NOMO-1 treated with dmso at 0.1 percent for 144 hours (cell line): ENCODE measurements around the gene SGK1.
"Not testable (repeated sequence)": the region's sequence is repeated elsewhere in the genome, so short reads cannot be mapped to it uniquely, and the experiment has no call there.

ENCODE experiments used
- DNase-seq: peaks from one replicate; lab custom pipeline; 2025; ENCODE audit not compliant: unreplicated experiment; lab: John Stamatoyannopoulos, UW

The SGK1 gene

DNA sequence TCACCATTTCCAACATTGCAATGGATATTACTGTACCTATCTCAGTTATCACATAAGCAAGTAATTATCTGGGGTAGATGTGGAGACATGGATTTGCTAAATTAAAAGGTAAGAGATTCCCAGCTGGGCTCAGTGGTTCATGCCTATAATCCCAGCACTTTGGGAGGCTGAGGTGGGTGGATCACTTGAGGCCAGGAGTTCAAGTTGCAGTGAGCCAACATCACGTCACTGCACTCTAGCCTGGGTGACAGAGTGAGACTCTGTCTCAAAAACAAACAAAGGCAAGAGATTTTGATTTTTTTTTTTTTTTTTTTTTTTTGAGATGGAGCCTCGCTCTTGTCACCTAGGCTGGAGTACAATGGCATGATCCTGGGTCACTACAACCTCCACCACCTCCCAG, 62.6 kb downstream of the SGK1 start:
- DNase-seq = not testable (repeated sequence)

DNA sequence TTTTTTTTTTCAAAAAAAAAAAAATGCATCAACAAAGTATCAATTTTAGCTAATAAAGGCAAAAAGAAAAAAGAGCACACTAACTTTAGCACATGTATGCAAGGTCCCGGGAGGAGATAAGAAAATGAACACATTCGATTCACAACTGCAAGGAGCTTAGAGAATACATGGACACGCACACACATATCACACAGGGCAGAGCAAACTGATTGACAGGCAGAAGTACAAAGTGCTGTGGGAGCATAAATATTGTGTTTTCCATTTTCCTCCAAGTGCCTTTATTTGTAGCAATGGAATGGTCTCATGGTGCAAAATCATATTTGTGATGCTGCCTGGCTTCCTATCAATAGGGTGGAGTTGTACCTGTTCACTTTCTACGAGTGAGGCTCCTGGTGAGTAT, 63.8 kb downstream of the SGK1 start:
- no peak for DNase-seq

DNA sequence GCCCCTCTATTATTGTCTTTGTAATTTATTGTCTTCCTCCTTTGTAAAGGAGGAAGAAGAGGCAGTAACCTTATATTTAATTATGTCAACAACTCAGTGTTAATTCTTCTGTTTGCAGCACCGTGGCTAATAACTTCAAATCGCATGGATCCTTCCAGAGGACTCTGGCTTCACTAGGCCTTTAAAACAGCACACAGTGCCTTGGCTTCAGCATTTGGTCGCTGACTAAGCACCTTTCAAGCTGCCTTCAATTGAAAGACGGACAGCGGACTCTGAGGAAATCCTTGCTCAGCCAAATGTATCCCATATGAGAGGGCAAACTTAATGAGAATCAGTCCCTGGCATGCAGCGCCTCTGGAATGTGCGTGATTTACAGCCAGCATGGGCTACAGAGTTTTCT, 64.2 kb downstream of the SGK1 start:
- no peak for DNase-seq

DNA sequence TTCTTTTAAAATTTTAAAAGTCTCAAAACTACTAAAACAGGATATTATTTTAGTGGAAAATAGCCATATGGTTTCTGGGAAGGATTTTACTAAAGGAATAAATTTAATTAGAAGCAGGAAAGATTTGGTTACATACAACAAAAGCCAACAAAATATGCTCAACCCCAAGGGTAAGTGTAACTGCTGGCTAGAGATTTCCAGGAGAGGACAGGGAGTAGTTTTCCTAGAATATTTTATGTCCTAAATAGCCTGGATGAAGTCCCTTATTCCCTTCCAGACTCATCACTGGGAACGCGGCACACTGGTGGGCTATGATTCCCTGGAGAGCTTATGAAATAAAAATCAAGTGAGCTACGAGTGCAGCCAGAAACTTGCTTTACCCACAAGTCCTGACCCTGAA, 66.6 kb downstream of the SGK1 start:
- no peak for DNase-seq

DNA sequence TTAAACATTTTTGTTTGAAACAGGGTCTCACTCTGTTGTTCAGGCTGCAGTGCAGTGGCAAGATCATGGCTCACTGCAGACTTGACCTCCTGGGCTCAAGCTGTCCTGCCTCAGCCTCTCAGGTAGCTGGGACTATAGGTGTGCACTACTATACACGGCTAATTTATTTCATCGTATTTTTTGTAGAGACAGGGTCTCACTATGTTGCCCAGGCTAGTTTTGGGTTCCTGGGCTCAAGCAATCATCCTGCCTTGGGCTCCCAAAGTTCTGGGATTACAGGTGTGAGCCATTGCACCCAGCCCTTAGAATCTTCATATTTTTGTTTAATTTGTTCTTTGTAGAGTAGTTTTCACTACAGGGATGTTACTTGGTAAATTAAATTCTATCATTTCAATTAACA, 67.1 kb downstream of the SGK1 start:
- no peak for DNase-seq

DNA sequence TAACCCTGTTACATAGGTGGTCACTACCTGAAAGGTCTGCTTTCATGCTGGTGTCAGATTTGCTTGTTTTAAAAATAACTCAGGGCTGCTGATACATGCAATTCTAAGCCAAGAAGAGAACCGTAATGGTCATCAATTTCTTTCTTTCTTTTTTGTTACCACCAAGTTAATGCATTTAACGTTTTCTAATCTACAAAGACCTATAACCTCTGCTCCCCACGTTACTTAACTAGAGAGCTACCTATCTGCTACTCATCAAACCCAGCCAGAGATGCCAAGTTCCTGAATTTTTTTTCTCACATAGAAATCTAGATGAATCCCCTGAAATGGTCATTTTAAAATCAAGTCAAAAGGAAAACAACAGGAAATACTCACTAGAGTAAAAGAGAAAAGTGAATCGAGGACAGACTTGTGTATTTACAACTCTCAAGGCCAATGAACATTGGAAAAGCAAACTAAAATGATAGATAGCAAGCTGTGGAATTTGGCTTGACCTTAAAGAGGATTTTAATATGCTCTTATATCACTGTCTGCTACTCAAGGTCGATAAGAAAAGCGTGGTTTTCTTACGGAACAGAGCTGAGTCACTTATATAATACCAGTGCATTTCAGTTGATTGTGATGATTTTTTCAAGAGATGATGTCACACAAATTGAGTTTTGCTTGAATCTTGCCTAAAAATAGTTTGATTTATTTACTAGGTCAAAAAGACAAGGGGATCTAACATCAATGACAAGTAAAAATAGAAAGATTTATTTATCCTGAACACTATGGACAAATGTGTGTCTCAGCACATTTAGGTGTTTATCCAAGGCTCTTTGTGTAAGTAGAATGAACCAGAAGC, 67.9 kb downstream of the SGK1 start:
- DNase-seq = no peak

DNA sequence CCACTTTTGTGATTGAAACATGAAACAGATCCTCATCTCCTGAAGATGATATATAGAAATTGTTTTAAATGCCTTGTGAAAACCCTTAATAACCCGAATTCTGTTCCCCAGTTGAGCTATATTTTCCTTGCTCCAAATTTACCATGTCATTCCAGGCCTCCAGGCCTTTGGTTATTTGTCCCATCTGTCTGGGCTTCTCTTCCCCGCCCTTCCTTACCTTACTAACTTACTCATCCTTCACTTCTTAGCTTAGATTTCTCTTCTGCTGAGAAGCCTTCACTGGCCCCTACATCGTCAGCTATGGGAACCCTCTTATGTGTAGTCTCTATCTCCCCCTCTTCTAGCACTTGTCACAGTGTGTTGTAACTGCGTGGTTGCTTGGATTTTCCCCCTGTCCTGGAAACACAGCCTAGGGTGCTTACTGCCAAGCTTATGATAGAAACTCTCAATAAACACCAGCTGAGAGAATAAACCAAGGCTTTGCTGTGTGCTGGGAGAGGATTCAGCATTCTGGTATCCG, 68.6 kb downstream of the SGK1 start:
- no peak for DNase-seq

DNA sequence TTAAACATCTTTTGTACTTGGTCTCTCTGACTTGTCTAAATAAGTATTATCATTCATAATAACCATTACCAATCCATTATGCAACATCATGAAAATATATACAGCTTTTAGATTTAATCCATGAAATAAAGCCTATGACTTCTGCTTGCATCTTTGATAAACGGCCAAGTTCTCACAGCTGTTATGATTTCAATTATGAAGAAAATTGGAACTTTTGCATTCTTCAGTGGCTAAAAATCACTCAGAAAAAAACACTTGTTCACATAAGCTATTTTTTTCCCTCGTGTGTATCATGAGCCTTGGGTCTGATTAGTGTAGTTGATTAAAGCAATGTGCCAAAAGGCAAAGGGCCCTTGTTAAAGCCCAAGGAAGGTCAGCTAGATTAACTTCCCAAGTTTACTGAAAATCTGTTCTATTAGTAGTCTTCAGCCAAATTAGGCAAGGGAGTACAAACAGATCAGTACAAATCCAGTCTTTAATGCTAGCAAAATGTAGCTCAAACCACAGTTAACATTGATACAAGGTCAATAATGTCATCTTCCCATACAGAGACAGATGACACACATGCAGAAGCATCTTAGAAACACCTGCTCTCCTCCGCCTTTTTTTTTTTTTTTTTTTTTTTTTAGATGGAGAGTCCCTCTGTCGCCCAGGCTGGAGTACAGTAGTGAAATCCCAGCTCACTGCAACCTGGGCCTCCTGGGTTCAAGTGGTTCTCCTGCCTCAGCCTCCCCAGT, 69.9 kb downstream of the SGK1 start:
- DNase-seq = no peak

DNA sequence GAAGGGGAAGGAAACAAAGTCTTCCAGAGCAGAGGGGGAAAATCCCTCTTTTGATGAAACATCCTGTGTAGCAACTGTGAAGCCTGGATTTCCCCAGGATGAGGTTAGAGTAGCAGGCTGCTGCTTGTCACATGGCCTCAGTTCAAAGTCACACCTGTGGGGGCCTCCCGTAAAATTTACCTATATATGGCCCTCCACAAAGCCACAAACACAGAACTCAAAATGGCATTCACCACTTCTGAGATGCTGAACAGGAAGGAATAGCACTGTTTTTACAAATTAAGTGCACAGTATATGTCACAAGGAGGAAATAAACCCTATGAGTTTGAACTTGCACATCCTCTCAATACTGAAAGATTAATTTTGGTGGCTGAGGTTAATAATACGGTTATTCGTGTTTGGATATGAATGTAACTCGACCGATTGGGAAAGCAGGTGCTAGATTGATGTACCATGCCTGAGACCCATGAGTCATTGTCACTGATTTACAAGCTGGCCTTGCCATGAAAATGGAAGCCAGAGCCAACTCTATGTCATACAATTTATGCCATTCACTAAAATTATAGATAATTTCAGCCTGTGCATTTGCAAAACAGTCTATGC, 70.6 kb downstream of the SGK1 start:
- DNase-seq = no peak

DNA sequence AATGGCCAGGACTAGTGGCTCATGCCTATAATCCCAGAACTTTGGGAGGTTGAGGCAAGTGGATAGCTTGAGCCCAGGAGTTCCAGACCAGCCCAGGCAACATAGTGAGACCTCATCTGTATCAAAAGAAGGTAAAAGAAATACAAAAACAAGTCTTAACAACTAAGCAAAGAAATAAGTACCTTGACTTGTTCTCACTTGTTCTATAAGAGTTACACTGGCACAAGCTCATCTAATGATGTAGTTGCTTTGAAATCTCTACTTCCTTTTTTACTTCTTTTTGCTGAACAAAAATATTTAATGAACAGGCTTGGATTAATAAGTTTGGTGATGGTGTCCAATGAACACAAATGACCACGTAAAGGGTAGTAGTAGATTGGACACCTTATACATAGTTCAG, 72.2 kb downstream of the SGK1 start:
- DNase-seq = no peak

DNA sequence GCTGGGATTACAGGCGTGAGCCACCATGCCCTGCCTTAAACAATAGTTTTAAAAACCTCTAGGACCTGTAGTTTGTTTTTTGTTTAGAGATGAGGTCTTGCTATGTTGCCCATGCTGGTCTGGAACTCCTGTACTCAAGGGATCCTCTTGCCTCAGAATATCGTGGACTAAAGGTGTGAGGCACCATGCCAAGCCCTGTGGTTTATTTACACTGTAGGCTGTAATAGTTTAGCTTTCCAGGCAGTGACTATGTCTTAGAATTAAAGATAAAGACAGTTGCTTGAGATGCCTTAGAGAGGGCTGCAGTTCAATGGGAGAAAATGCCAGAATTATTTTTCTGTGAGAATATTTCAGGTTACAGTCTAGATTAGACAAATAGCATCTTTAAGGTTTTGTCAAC, 72.9 kb downstream of the SGK1 start:
- DNase-seq = no peak

DNA sequence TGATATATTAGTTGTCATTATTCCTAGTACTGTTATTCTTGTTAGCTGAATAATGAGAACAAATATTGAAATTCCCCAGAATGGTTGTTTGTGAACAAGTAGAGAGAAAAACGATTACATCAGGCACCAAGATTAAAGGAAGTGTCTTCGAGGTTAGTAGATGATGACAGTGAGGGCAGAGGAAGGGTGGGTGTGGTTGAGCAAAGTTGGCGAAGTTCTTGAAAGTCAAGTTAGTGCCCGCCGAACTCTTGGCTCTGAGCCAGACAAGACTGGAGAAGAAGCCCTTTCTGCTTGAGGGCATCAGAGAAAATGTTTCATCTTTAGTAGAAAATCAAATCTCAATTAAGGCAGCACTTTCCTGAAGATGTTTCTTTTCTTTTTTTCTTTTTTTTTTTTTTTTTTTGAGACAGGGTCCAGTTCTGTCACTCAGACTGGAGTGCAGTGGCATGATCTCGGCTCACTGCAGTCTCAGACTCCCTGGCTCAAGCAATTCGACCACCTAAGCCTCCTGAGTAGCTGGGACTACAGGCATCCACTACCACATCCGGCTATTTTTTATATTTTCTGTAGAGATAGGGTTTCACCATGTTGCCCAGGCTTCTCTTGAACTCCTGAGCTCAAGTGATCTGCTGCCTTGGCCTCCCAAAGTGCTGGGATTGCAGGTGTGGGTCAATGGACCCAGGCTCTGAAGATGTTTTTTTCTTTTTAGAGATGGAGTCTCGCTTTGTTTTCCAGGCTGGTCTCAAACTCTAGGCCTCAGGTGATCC, 77.1 kb downstream of the SGK1 start:
- DNase-seq = peak; percentile 78

DNA sequence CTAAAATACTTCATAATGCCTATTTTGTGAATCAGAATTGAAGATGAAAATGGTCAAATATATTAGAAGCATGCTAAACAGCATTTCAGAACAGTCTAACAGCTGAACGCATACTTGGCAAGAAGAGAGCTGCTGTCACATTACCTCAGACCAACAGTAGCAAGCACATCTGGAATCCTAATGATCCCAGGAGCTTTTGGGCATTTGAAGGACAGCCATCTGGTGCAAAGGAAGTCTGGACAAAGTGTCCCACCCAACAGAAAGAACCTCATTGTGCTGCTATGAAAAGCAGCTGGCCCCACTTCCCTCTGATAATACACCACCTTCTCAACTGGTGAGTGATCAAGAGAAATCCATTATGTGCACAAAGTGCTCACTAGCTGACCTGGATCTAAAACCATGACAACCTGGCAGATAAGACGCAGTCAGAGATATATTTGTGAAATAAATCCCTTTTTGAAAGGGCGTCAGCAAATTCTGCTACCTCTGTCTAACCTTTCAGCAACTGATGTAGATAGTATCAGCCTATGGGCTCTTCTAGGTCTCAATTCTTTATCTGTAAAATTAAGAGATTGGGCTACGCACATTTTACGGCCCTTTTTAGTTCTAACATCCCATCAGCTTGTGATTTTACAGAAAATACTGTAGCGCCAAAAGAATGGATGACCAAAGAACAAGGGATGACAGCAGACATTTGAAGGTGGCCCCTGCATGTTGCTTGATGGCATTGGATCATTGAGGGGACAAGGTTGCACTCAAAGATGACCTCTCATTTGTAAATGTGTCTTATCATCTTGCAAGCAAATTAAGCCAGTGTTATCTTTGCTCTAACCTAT, 78.7 kb downstream of the SGK1 start:
- DNase-seq = no peak

DNA sequence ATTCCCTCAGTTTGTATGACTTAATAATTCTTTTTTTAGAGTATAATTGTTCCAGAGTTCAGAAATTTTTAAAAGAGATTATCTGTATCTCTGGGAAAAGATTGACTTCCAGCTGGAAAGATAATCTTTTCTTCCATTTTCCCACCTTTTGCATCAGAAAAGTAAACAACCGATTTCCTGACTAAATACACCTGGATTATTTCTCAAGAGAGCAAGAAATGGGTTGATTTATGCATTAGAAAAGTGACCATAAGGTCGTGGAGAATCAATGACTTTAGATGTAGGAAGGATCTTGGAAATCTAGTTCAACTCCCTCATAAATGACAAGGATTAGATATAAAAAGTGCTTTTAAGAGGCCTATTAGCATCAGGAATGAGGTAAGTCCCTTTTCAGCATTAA, 79.9 kb downstream of the SGK1 start:
- no peak for DNase-seq

DNA sequence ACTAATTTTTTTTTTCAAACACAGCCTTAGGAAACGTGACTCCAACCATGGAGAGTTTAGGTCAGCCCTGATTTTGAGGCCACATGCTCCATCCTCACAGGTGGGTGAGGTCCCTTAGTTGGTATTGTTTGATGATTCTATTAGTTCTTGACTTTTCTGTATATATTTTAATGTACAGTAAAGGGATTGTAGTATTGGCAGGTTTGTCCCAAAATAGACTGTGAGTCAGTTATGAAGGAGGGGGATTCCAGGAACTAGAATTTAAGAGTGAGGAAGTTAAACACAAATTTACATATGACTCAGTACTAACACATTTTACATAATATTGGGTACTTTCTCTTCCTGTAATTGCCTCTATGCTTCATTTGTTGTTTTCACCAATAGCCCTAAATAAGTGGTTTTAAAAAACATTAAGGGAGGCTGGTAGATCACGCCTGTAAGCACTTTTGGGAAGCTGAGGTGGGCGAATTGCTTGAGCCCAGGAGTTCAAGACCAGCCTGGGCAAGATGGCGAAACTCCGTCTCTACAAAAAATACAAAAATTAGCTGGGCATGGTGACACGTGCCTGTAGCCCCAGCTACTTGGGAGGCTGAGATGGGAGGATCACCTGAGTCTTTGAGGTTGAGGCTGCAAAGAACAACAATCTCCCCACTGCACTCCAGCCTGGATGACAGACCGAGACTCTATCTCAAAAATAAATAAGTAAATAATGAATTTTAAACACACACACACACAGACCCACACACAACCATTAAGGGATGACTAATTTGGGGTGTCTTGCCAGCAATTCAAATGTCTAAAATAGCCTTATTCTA, 81.8 kb downstream of the SGK1 start:
- DNase-seq = peak; percentile 71

DNA sequence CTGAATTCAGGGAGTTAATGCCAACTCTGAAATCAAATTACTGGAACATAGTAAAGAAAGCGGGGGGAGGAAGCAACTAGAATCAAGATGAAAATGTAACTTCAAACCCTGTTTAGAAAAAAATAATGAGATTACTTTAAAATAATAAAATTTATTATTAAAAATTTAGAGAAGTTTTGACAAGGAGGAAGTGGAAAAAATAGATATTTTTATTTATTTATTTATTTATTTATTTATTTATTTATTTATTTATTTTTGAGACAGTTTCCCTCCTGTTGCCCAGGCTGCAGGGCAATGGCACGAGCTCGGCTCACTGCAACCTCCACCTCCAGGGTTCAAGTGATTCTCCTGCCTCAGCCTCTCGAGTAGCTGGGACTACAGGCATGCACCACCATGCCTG, 82.6 kb downstream of the SGK1 start:
- not testable (repeated sequence) for DNase-seq

DNA sequence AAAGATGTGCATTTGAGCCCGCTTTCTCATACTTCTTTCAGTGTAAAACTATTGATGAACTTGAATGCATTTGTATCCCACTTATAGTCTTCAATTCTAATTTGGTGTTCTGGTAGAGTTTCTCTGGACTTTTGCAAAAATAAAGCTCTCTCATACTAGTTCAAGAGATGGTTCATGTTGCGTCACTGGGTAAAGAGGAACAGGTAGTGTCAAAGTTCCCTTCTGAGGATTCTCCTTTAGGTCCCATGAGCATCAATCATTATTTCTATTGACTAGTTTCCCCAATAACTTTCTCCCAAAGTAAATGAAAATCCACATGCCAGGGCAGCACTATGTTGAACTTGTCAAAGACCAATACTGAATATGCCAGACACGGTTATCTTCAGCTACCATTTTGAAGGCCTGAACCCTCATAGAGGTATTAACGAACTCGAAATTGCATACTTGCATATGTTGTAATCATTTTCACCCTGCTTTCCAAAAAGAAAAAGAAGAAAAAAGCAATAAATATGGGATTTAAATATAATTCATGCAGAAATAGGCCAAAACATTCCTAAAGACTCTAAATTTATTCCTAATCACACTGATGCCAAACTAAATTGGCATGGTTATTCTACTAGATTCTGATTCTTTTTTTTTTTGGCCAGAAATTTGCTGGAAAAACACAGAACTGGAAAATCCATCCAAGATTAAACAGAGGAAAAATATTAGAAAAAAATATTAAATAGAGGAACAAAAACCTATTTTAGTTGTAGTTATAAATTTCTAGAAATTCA, 84.5 kb downstream of the SGK1 start:
- no peak for DNase-seq

DNA sequence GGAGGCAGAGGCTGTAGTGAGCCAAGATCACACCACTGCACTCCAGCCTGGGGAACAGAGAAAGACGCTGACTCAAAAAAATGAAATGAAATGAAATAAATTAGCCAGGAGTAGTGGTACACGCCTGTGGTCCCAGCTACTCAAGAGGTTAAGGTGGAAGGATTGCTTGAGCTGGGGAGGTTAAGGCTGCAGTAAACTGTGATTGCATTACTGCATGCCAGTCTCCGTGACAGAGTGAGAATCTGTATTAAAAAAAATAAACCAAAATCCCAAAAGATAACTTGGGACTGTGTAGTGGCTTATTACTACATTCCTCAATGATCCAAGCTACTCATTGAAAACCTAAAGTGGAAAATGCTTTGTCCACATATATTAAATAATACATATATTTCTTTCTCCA, 87.0 kb downstream of the SGK1 start:
- no peak for DNase-seq
